Ishikawa (cell line): ENCODE data around the gene FADS1.
A peak's percentile ranks its signal among the peaks of the same experiment; 100 is the strongest.

Experiments used
- CEBPB ChIP-seq: IDR thresholded peaks from 2 replicates; pipeline ENCODE4 v1.6.1; 2012
- CREB1 ChIP-seq: IDR thresholded peaks from 2 replicates; pipeline ENCODE4 v1.6.1; 2012; ENCODE audit warnings: low read depth
- EGR1 ChIP-seq: IDR thresholded peaks from 2 replicates; pipeline ENCODE4 v1.6.1; 2012
- EP300 ChIP-seq: IDR thresholded peaks from 2 replicates; pipeline ENCODE4 v1.6.1; 2012; ENCODE audit warnings: borderline replicate concordance
- FOXM1 ChIP-seq: IDR thresholded peaks from 2 replicates; pipeline ENCODE4 v1.6.1; 2012; ENCODE audit warnings: low read depth, borderline replicate concordance
- MAX ChIP-seq: IDR thresholded peaks from 2 replicates; pipeline ENCODE4 v1.6.1; 2012
- NFIC ChIP-seq: IDR thresholded peaks from 2 replicates; pipeline ENCODE4 v1.6.1; 2012
- RAD21 ChIP-seq: IDR thresholded peaks from 2 replicates; pipeline ENCODE4 v1.6.1; 2012; ENCODE audit warnings: low read depth
- REST ChIP-seq: IDR thresholded peaks from 2 replicates; pipeline ENCODE4 v1.6.1; 2012; ENCODE audit warnings: low read depth, mild to moderate bottlenecking
- TAF1 ChIP-seq: IDR thresholded peaks from 2 replicates; pipeline ENCODE4 v1.6.1; 2012; ENCODE audit warnings: low read depth, mild to moderate bottlenecking
- TCF12 ChIP-seq: IDR thresholded peaks from 2 replicates; pipeline ENCODE4 v1.6.1; 2012; ENCODE audit warnings: low read depth
- TEAD4 ChIP-seq: IDR thresholded peaks from 2 replicates; pipeline ENCODE4 v1.6.1; 2012
- USF1 ChIP-seq: IDR thresholded peaks from 2 replicates; pipeline ENCODE4 v1.6.1; 2012
- YY1 ChIP-seq: IDR thresholded peaks from 2 replicates; pipeline ENCODE4 v1.6.1; 2012; ENCODE audit warnings: low read depth

- TF ChIP-seq EP300 = no peak
- TF ChIP-seq MAX = no peak; the same call in 1 of the 2 replicates
- TF ChIP-seq YY1 = no peak
- TF ChIP-seq TCF12 = no peak
- TF ChIP-seq REST = no peak
- no peak for TF ChIP-seq CEBPB
- TF ChIP-seq RAD21 = no peak
- no peak for TF ChIP-seq TEAD4
- TF ChIP-seq CREB1 = no peak
- 0 out of 2 replicates have a peak, but pooled peaks have one; percentile 4 for TF ChIP-seq TAF1
- TF ChIP-seq EGR1 = no peak
- no peak for TF ChIP-seq FOXM1
- TF ChIP-seq USF1 = no peak
- TF ChIP-seq NFIC = no peak
Measured at GRCh38 chr11:61793083-61793828, 23.5 kb downstream of the FADS1 start.
